GM19372 (cell line): ENCODE measurements around the gene TPI1.
A peak's percentile ranks its signal among the peaks of the same experiment; 100 is the strongest.

Experiments used
- ATAC-seq: cut with Tn5 transposase; IDR thresholded peaks from one replicate; pipeline ENCODE4 v1.9.1; 2021; ENCODE audit warnings: mild to moderate bottlenecking, low read depth, moderate library complexity; ENCODE audit not compliant: unreplicated experiment

TPI1 gene

DNA sequence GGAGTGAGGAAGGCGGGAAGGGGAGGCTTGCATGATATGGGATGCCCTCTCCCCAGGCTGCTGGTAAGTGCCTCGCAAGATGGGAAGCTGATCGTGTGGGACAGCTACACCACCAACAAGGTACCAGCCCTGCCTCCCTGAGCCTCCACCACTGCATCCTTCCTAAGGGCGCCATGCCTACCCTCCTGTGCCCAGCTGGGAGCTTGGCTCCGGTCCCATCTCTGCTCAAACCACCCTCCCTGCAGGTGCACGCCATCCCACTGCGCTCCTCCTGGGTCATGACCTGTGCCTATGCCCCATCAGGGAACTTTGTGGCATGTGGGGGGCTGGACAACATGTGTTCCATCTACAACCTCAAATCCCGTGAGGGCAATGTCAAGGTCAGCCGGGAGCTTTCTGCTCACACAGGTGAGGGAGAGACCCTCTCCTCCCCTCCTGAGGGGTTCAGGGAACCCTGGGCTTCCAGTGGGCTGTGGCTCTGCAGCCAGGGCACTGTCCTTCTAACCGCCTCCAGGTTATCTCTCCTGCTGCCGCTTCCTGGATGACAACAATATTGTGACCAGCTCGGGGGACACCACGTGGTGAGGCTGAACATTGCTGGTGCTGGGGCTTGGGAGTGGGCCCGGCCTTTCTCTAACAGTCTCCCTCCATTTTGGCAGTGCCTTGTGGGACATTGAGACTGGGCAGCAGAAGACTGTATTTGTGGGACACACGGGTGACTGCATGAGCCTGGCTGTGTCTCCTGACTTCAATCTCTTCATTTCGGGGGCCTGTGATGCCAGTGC lies 24.0 kb upstream of the TPI1 start:
- ATAC-seq: no peak

DNA sequence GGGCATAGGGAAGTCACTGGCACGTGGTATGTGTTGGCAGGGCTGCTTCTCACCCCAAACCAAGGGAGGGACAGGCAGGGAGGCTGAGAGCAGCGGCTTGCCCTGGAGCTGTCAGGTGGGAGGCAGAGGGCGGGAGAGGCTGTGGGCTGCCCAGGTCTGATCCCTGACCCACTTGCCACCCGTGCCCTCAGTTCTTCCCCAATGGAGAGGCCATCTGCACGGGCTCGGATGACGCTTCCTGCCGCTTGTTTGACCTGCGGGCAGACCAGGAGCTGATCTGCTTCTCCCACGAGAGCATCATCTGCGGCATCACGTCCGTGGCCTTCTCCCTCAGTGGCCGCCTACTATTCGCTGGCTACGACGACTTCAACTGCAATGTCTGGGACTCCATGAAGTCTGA lies 21.9 kb upstream of the TPI1 start:
- ATAC-seq: no peak

DNA sequence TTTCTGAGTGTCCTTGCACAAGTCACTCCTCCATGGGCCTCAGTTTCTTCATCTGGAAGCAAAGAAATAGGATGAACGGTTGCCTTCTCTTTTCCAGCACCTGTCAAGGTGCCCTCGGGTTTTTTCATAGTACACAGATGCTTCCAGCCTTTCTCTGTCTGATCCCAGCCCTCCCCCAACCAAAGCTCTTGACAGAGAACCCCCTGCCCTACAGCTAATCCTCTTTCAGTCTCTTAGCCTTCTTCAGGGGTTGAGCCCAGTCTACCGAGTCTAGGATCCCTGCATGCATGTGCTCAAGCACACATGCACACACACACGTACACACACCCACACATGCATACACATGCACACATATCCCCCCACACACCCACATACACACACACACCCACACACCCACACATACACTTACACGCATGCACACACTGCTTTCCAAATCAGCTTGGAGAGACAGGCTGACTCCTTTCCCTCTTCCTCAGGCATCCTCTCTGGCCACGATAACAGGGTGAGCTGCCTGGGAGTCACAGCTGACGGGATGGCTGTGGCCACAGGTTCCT lies 20.9 kb upstream of the TPI1 start:
- ATAC-seq: no peak

DNA sequence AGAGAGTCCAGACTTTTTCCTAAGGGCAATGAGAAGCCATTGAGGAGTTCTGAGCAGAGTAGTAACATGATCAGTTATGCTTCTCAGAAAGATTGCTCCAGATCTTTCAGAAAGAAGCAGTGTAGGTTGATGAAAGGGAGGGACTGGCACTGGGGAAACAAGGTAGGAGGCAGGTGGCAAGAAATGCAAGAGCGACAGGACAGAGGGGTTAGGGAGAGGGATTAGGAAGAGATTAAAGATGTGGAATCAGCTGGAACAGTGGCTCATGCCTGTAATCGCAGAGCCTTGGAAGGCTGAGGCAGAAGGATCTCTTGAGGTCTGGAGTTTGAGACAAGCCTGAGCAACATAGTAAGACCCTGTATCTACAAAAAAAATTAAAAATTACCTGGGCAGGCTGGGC lies 19.7 kb upstream of the TPI1 start:
- ATAC-seq: no peak

DNA sequence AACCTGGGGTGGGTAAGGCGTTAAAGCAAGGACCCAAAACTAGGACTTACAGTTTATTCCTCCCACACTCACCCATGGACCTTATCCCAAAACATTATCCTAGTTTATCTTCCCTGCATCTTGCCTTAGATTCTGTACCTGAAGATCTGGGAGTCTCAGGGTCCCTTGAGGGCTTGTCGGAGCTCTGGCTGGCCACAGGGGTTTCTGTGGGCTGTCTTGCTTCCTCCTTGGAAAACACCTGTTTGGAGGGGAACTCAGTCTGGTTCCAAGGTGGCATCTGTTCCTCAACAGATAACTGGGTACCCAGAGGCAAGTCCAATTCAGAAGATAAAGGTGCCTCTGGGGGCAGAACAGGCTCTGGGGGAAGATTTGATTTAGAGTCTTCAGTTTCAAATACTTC lies 17.9 kb upstream of the TPI1 start:
- ATAC-seq: no peak

DNA sequence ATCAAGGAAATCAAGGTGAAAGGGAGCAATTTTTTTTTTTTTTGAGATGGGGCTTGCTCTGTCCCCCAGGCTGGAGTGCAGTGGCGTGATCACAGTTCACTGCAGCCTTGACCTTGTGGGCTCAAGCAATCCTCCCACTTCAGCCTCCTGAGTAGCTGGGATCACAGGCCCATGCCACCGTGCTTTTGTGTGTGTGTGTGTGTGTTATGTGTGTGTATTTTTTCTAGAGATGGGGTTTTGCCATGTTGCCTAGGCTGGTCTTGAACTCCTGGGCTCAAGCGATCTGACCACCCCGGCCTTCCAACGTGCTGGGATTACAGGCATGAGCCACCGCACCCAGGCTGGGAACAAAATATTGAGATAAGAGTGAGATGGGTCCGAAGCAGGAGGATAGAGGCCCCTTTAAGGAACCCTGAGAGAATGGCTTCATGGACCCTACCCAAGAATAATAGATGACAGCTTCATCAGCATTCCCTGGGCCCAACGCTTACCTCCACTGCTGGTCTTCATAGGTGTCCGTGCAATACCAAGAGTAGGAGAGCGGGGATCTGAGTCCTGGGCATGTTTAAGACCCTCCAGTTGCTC lies 17.3 kb upstream of the TPI1 start:
- no peak for ATAC-seq

DNA sequence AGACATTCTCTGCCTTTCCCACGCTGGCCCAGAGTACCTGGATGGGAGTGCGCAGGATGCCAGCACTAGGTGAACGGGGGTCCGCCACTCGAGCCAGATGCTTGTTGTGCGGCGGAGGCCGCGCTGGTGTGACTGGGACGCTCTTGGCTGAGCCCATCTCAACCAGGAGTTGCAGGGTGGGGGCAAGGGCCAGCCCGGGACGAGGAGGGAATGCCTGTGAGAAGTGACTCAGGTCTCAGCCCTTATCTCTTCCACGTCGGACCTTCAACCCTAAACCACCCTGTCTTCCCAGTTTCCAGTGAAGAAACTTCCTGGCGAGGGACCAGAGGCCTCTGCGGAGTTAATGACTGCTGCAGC lies 16.6 kb upstream of the TPI1 start:
- ATAC-seq: no peak

DNA sequence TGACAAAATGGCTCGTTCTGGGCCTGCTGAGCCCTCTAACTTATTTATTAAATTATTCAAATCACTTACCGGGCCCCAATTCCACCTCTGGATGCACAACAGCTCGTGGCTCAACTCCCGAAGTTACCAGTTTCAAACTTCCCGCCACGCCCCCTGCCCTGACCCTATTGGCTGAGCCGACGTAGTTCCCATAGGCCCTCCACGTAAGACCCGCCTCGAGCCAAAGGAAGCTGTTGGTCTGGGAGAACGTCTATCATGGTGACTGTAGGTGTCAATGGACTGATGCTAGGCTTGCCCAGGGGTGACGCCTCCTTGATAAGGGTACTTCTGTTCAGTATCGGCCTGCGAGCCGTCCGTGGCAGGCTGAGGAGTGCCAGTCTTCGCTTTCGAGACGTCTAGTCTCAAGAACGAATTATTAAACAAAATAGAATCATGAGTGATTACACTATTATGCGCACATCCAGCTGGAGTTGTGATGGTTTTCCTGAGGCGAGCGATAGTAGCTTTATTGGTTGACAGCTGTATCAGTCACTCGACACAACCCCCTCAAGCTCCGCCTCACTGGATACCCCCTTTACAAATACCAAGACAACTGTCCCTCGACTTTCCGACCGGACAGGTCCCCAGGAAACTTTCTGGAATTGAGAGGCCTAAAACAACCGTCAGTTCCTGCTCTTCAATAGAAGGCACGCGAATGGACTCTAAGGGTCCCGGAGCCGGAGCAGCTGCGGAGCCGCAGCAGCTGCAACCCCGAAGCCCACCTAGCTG lies 16.0 kb upstream of the TPI1 start, which contains the start of gene CDCA3:
CDCA3 (minus strand) TSS at position 134 of the 768 bp plus-strand sequence. CDS start 334 bp downstream, outside the sequence.
- peak; percentile 42 for ATAC-seq

DNA sequence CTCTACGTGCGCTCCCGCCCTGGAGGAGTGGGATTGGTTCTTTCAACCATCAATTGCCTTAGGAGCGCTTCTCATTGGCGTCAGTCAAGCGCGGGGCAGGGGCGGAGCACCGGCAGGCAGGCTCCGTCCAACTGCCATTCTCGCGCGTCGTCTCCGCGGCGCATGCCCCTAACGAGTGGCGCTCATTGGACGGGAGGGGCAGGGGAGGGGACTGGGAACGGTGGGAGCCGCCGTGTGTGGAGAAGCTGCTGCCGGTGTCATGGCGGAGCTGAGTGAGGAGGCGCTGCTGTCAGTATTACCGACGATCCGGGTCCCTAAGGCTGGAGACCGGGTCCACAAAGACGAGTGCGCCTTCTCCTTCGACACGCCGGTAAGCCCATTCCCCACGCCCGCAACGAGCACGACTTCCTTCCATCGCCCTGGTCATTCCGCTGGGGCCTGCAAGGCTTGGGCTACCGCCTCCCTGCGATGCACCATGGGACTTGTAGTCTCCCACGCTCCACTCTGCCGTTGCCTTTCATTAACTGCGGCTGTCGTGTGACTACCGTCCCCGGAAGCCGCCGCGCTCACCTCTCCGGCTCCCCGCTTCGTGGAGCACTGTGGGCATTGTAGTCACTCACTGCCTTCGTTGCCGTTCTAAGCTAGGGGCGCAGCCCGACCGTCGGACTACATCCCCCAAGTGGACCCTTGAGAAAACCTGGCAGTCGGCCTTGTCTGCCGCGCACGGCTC lies 15.2 kb upstream of the TPI1 start, which contains the start of gene USP5:
USP5 (plus strand) TSS at position 230 of the 730 bp plus-strand sequence; CDS start at position 260, 30 bp downstream.
- ATAC-seq: peak; percentile 70

DNA sequence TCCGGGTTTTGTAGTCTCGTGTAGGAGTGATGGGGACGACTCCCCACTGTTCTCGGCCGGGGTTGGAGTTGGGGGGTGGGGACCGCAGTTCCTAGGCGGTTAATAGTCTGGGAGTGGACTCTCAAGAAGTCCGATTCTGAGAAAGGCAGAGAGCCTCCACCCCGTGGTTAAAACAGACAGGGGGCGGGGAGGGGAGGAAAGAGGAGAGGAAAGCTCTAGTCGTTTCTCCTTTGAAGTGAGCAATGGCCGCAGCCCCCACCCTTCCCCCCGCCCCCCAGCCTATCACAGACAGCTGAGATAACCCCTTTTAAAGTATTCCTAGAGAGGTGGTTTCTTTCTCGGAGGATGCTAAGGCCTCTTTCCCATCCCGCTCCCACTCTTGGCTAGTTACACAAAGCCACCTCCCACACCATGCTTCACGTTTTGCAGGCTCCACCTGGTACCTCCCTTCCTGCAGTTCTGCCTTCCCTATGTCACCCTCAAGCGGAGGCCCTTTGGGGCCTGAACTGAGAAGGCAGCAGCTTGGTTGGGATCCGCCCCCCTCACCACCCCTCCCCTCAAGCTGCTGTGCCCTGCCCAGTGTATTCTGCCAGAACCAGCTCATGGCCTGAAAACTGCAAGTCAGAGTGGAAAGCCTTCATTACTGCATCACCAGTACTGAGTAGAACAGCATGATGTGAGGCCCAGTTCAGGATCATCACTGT lies 14.5 kb upstream of the TPI1 start:
- ATAC-seq: no peak

DNA sequence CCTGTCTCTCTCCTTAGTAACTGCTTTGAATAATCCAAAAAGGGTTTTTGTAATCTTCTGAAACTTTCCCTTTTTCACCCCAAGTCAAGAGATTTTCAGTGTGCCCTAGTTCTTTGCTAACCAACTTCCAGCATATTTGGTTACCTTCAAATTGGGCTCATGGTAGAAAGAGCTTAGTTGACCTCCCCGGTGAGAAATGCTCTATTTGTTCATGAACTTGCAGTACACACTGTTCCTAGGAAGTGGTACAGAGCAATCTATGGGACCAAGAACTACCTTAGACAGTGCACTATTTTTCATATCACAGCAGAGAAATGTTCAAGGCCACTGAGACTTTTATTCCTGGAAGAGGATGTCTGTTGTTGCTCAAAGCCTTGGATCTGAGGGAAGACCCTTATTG lies 13.7 kb upstream of the TPI1 start:
- ATAC-seq: no peak

DNA sequence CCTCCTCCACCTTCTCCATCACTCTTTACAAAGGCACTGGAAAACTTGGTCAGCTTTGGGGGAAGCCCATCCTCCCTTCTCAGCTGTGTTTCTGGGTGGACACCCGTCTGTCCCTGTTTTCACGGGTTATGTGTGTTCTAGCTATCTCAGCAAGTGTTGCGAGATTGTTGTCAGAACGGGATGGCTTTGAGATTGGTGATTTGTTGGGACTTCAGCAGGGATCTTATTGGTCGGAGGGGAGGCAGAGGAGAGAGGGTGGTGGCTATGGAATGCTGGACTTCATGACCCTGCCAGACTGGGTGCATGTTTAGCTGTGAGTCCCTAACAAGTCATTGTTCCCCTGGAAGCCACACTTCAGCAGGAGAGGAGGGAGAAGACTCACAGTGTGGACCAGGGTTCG lies 13.3 kb upstream of the TPI1 start:
- no peak for ATAC-seq

DNA sequence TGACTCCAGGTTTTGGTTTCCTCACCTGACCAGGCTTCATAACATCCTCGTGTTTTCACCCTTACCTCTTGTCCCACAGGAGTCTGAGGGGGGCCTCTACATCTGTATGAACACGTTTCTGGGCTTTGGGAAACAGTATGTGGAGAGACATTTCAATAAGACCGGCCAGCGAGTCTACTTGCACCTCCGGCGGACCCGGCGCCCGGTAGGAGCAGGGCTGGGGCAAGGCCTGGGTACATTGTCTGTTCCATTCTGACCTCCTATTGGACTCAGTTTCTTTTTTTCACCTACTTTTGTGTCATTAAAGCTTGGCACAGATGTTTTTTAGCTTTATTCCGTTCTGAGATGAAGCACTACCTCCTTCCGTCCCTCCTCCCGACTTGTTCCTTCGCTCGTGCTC lies 12.0 kb upstream of the TPI1 start:
- no peak for ATAC-seq

DNA sequence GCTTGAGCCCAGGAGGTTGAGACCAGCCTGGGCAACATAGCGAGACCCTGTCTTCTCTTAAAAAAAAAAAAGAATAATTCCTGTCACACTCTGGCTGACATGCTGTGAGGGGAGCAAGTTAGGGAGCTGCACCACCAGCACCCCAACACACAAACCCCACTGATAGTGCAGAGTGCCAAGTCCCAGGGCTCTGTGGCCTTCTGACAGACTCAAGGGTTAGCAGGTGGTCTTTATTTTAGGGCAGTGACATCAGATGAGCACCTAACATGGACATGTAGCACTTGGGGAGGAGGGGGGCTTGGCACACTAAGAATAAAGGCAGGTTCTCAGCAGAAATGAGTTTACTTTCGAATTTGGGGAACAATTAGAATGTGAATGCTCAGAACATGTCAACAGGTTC lies 8.5 kb upstream of the TPI1 start:
- no peak for ATAC-seq

DNA sequence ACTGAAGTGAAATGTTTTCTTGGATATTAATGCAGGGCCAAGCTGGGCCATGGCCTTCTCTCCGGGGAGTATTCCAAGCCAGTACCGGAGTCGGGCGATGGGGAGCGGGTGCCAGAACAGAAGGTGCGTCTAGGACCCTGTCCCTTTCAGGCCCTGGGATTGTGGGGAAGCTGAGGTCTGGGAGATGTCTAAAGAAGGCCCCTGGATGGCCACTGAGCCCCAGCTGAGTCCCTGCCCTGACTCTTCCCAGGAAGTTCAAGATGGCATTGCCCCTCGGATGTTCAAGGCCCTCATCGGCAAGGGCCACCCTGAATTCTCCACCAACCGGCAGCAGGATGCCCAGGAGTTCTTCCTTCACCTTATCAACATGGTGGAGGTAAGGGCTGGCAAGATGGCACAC lies 7.2 kb upstream of the TPI1 start:
- ATAC-seq: no peak

DNA sequence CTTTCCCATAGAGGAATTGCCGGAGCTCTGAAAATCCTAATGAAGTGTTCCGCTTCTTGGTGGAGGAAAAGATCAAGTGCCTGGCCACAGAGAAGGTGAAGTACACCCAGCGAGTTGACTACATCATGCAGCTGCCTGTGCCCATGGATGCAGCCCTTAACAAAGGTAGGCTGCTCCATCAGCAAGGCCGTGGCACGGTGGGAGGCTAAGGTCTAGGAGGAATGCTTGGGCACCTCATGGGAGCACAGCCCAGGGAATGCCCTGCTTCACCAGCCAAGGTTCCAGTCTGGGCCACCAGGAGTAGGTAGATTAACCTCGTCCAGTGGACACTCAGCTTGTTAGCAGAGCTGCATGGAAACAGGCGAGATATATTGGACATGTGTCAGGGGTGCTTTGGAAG lies 6.4 kb upstream of the TPI1 start:
- ATAC-seq: no peak

DNA sequence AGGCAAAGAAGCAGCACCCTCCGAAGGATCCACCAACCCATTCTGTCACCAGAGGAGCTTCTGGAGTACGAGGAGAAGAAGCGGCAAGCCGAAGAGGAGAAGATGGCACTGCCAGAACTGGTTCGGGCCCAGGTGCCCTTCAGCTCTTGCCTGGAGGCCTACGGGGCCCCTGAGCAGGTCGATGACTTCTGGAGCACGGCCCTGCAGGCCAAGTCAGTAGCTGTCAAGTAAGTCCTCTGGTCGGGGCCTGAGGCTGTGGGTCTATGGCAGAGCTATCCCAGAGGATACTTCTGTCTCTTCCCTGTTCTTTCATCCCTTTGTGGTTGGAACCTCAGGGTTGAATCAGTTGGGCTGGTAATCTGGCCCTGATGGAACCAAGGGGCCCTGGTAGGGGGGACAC lies 5.9 kb upstream of the TPI1 start:
- ATAC-seq: no peak

DNA sequence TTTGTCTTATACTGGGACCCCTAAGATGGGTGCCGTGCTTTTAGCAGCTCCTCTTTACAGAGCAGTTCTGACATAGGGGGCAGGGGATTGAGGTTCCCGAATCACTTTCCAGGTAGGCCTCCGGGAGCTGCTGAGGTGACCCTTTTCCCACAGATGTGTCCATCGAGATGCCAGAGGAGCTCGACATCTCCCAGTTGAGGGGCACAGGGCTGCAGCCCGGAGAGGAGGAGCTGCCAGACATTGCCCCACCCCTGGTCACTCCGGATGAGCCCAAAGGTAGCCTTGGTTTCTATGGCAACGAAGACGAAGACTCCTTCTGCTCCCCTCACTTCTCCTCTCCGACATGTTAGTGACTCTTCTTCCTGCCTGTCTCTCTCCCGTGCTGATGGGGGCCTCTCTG lies 4.3 kb upstream of the TPI1 start:
- no peak for ATAC-seq

DNA sequence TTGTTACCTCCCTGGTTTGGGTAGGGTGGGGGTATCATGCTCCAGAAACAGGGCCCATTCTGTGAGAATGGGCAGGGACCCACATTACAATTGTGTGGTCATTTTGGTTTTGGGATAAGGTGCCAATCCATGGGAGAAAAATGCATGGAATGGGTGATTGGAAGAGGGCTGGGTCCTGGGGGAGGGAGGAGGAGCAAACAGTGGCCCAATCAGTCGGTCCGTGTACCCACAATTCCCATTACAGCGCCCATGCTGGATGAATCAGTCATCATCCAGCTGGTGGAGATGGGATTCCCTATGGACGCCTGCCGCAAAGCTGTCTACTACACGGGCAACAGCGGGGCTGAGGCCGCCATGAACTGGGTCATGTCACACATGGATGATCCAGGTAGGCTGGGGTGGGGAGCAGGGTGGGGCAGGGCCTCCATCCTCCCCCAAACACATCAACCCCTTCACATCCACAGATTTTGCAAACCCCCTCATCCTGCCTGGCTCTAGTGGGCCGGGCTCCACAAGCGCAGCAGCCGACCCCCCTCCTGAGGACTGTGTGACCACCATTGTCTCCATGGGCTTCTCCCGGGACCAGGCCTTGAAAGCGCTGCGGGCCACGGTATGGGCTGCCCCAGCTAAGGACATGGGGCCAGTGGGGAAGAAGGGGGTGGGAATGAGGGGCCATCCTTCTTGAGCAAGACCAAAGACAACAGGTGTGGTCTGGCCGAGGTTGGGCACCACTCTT lies 3.6 kb upstream of the TPI1 start:
- ATAC-seq: no peak
